Vagina (tissue), 2 donors: ENCODE data around the gene TOGARAM2. TPM values are rescaled to one million over a fixed set of nuclear protein-coding genes. Genes with fewer than 3 reads are reported as not detected.

Source experiments
- DNase-seq, 2 donors: peaks; one replicate each; pipeline ENCODE4 v3.0.0-alpha.2; 2017; ENCODE audit errors: extremely low spot score in 2 of 2
- H3K27ac ChIP-seq: fragments of 200-600 bp; sonication (generic); one replicate; pipeline ENCODE4 v1.5.1; 2019
- H3K27me3 ChIP-seq: fragments of 200-600 bp; sonication (generic); one replicate; pipeline ENCODE4 v1.5.1; 2019
- H3K36me3 ChIP-seq, 2 donors: fragments of 200-600 bp; sonication (generic); one replicate each; pipeline ENCODE4 v1.5.1; 2017 to 2019
- H3K4me1 ChIP-seq: fragments of 200-600 bp; sonication (generic); one replicate; pipeline ENCODE4 v1.5.1; 2019
- H3K4me3 ChIP-seq, 2 donors: fragments of 200-600 bp; sonication (generic); 1 replicate in 1 of 2; 2 replicates in 1 of 2; pipeline ENCODE4 v1.5.1; 2016 to 2019
- H3K9me3 ChIP-seq: fragments of 200-600 bp; sonication (generic); one replicate; pipeline ENCODE4 v1.5.1; 2019
- POLR2A ChIP-seq, 2 donors: fragments of 450-650 bp; IDR thresholded peaks; one replicate each; pipeline ENCODE4 v1.6.1; 2017; ENCODE audit warnings: antibody characterized with exemption in 2 of 2, mild to moderate bottlenecking in 2 of 2, moderate library complexity in 2 of 2
- POLR2AphosphoS5 ChIP-seq, 2 donors: sonication (generic); formaldehyde crosslinking; IDR thresholded peaks; one replicate each; pipeline ENCODE4 v1.9.0; 2017; ENCODE audit warnings: antibody characterized with exemption in 2 of 2, mild to moderate bottlenecking in 2 of 2, low read depth in 1 of 2; ENCODE audit not compliant: insufficient read depth in 1 of 2
- intact Hi-C: fragments of 100-400 bp; cut with DNase I; formaldehyde crosslinking; loops from one replicate; pipeline ENCODE4 v1.15.1; 2023
- total RNA-seq: library from RNA; depleted of rRNA; stranded (reverse); fragments of >200 nt; gene quantifications from one replicate; pipeline ENCODE4 v1.2.3, GENCODE V29; 2016
- TF ChIP-seq, protein P1 (sequence below), 3 experiments: fragments of 450-650 bp in 2 of 3; fragments of 200-600 bp in 1 of 3; sonication (generic) in 1 of 3; IDR thresholded peaks; one replicate each; pipeline ENCODE4 v1.5.1; 2017 to 2019; ENCODE audit warnings: antibody characterized with exemption in 3 of 3, mild to moderate bottlenecking in 2 of 3, moderate library complexity in 2 of 3

The TOGARAM2 gene
- total RNA-seq, 1 donor from 2014 or later, result under 0.01 TPM

DNA sequence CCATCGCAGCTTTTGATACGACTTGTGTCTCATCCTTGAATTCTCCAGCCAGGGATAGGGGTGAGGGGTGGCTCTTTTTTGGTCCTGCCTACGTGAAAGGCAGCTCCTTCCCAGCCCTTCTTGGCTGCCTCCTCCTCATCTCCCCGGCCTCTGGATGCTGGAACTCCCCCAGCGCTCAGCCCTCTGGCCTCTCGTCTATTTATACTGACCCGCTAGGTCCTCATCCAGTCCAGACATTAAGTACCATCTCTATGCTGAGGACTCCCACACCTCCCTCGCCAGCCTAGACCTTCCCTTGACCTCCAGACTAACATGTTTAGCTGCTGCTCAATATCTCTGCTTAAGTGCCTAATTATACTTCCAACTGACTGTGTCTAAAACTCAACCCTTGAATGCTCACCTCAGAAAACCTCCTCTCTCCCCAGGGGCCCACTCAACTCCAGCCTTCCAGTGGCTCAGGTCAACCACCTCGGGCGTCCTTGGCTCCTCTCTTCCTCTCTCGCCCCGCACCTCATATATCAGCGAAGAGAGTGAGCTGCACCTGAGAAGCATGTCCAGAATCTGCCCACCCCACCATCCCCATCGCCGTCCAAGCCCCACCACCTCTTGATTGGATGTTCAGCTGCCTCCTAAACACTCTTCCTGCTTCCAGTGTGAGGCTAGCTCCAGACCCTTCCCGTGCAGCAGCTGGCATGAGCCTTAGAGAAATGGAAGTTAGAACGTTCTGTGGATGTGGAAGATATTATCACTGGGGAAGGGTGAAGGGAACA lies 34.8 kb downstream of the TOGARAM2 start:
- H3K36me3 ChIP-seq, result no peaks in the 10 kb centered on the region
- peaks cover 26% of the 10 kb centered on the region for H3K4me1 ChIP-seq
- H3K27ac ChIP-seq, result peak overlapping the region; percentile 20
- H3K4me3 ChIP-seq, result no peak overlapping the region
- TF ChIP-seq POLR2A (IDR thresholded peaks at IDR 0.05) (no peak), POLR2AphosphoS5 (IDR thresholded peaks at IDR 0.05; ENCODE audit: insufficient read depth in 1 of 2, low read depth in 1 of 2) (no peak)
- TF ChIP-seq, protein P1, sequence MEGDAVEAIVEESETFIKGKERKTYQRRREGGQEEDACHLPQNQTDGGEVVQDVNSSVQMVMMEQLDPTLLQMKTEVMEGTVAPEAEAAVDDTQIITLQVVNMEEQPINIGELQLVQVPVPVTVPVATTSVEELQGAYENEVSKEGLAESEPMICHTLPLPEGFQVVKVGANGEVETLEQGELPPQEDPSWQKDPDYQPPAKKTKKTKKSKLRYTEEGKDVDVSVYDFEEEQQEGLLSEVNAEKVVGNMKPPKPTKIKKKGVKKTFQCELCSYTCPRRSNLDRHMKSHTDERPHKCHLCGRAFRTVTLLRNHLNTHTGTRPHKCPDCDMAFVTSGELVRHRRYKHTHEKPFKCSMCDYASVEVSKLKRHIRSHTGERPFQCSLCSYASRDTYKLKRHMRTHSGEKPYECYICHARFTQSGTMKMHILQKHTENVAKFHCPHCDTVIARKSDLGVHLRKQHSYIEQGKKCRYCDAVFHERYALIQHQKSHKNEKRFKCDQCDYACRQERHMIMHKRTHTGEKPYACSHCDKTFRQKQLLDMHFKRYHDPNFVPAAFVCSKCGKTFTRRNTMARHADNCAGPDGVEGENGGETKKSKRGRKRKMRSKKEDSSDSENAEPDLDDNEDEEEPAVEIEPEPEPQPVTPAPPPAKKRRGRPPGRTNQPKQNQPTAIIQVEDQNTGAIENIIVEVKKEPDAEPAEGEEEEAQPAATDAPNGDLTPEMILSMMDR (IDR thresholded peaks at IDR 0.05), result no peak
- intact Hi-C loops, result no loop called here
- H3K9me3 ChIP-seq, result no peaks in the 10 kb centered on the region
- no peaks in the 10 kb centered on the region for H3K27me3 ChIP-seq
- no peak for DNase-seq

DNA sequence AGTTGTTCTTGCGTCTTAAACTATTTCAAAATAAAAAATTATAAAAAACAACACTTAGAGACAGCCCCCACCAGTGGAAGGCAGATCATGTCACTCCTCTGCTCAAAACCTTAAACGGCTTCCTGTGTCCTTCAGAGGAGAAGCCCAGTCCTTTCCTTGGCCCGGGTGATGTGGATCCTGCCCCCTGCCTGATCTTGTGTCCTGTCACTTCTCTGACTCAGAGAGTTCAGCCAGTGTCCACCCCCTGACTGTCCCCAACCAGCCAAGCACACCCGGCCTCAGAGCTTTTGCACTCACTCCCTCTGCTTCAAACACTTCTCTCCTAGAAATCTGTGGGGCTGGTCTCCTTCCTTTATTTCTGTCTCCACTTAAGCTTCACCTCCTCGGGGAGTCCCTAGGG lies 35.4 kb downstream of the TOGARAM2 start:
- peaks cover 20% of the 10 kb centered on the region for H3K4me1 ChIP-seq
- H3K4me3 ChIP-seq, result no peak overlapping the region
- H3K9me3 ChIP-seq, result no peaks in the 10 kb centered on the region
- intact Hi-C loops, result no loop called here
- no peaks in the 10 kb centered on the region for H3K27me3 ChIP-seq
- H3K36me3 ChIP-seq, result no peaks in the 10 kb centered on the region
- peak overlapping the region; percentile 20 for H3K27ac ChIP-seq
- no peak for TF ChIP-seq POLR2AphosphoS5 (IDR thresholded peaks at IDR 0.05; ENCODE audit: insufficient read depth in 1 of 2, low read depth in 1 of 2)
- TF ChIP-seq POLR2A (IDR thresholded peaks at IDR 0.05), result no peak
- TF ChIP-seq, protein P1 (IDR thresholded peaks at IDR 0.05), result no peak
- DNase-seq, result no peak

DNA sequence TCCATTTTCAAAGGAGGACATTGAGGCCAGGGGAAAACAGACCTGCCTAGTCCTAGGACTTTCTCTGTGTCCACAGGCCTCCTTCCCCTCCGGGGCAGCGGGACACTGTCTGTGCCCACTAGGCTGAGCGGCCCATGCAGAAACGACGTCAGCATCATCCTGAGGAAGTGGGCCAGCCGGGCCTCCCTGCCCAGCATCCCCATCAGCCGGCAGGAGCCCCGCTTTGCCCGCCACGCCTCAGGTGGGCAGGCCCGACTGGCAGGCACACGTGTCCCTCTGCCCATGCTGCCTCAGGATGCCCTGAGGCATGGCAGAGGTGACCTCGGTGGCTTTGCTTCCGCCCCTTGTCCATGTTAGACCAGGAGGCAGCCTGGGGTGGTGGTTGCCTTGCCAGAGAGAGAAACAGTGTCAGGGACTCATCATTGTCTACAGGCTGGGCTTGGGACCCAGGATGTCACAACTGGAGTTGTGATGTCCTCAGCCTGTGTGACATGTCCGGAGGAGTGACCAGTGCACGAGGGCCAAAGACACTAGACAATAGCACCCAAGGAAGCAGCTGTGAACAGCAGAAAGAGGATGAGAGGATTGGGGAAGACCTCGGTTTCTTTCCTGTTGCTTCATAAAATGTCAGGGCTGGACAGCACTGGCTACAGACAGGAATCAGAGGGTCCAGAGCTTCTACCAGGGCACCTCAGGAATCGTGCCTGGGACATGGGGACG lies 36.8 kb downstream of the TOGARAM2 start:
- Histone ChIP-seq H3K27me3 (no peaks in the 10 kb centered on the region), H3K36me3 (no peaks in the 10 kb centered on the region), H3K9me3 (no peaks in the 10 kb centered on the region), H3K27ac (no peak overlapping the region), H3K4me3 (no peak overlapping the region), H3K4me1 (peaks cover 11% of the 10 kb centered on the region)
- DNase-seq, result no peak
- intact Hi-C loops, result no loop called here
- TF ChIP-seq POLR2AphosphoS5 (IDR thresholded peaks at IDR 0.05; ENCODE audit: insufficient read depth in 1 of 2, low read depth in 1 of 2), result no peak
- no peak for TF ChIP-seq POLR2A (IDR thresholded peaks at IDR 0.05)
- TF ChIP-seq, protein P1 (IDR thresholded peaks at IDR 0.05), result no peak

DNA sequence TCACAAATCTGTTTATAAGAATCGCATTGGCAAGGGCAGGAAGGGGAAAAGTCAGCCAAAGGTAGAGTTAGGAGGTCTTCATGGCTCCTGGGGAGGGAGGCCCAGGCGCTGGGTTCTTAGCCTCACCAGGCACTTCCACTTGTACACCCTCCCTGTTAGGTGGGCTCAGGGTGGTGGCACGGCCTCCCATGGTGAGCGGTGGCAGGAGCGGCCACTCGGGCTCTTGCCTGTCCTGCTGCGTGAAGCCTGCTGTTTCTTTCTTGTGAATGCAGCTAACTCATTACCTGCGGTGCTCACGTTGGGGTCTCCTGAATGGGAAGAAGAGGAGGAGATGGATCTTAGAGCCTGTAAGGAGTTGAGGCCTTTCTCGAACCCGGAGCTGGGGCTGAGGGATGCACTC lies 40.8 kb downstream of the TOGARAM2 start:
- Histone ChIP-seq H3K4me1 (no peaks in the 10 kb centered on the region), H3K4me3 (no peak overlapping the region), H3K9me3 (no peaks in the 10 kb centered on the region), H3K36me3 (no peaks in the 10 kb centered on the region), H3K27me3 (no peaks in the 10 kb centered on the region), H3K27ac (no peak overlapping the region)
- intact Hi-C loops, result no loop called here
- no peak for DNase-seq
- TF ChIP-seq POLR2A (IDR thresholded peaks at IDR 0.05), result no peak
- no peak for TF ChIP-seq POLR2AphosphoS5 (IDR thresholded peaks at IDR 0.05; ENCODE audit: insufficient read depth in 1 of 2, low read depth in 1 of 2)
- TF ChIP-seq, protein P1 (IDR thresholded peaks at IDR 0.05), result no peak

DNA sequence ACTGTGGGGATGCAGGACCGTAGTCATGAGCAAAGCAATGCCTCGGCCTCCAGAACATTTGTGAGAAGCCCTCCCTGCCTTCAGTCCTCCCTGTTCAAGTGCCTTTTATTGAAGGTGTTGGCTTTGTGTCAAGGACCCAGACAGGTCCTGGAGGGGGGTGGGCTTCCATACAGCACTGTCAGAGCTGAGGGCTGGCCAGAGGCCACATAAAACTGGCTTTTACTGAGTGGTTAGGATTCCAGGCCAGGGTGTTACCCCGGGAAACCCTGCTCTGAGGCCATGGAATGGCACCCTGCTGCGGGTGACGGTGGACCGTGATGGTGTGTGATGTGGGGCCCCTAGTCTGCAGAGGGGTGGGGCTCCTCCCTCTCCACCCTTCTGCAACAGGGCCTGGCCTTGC lies 41.6 kb downstream of the TOGARAM2 start:
- H3K27ac ChIP-seq, result no peak overlapping the region
- H3K27me3 ChIP-seq, result no peaks in the 10 kb centered on the region
- H3K9me3 ChIP-seq, result no peaks in the 10 kb centered on the region
- TF ChIP-seq POLR2A (IDR thresholded peaks at IDR 0.05), result no peak
- TF ChIP-seq, protein P1 (IDR thresholded peaks at IDR 0.05), result no peak
- no peak for TF ChIP-seq POLR2AphosphoS5 (IDR thresholded peaks at IDR 0.05; ENCODE audit: insufficient read depth in 1 of 2, low read depth in 1 of 2)
- H3K36me3 ChIP-seq, result no peaks in the 10 kb centered on the region
- no peak overlapping the region for H3K4me3 ChIP-seq
- no peaks in the 10 kb centered on the region for H3K4me1 ChIP-seq
- intact Hi-C loops, result no loop called here
- no peak for DNase-seq
